HepG2 (cell line): ENCODE data around the gene EXOC3L4. TPM values are rescaled to one million over a fixed set of nuclear protein-coding genes. Genes with fewer than 3 reads are reported as not detected.

Experiments
- FLYWCH1 ChIP-seq: sonication (generic); formaldehyde crosslinking; IDR thresholded peaks from 2 replicates; pipeline ENCODE4 v1.8.1; 2023; ENCODE audit warnings: mild to moderate bottlenecking, missing genetic modification reagents
- GABPB1 ChIP-seq: IDR thresholded peaks from 2 replicates; pipeline ENCODE4 v1.6.1; 2016; ENCODE audit warnings: mild to moderate bottlenecking, missing genetic modification reagents, moderate library complexity, missing compliant biosample characterization
- MBD4 ChIP-seq: IDR thresholded peaks from 2 replicates; pipeline ENCODE4 v1.6.1; 2012; ENCODE audit warnings: low read length, inconsistent platforms, borderline replicate concordance
- NCOA1 ChIP-seq: sonication (generic); formaldehyde crosslinking; IDR thresholded peaks from 2 replicates; pipeline ENCODE4 v1.9.0; 2021; ENCODE audit warnings: missing genetic modification reagents
- REPIN1 ChIP-seq: sonication (generic); formaldehyde crosslinking; IDR thresholded peaks from 2 replicates; pipeline ENCODE4 v1.8.0; 2022; ENCODE audit warnings: missing genetic modification reagents, low read depth, mild to moderate bottlenecking, borderline replicate concordance
- SP1 ChIP-seq, 2 experiments: fragments of 450-650 bp in 1 of 2; sonication (generic) in 1 of 2; formaldehyde crosslinking in 1 of 2; IDR thresholded peaks; 2 replicates each; pipeline versions ENCODE4 v1.4.0 to v1.6.1; 2016 to 2020; ENCODE audit warnings: missing genetic modification reagents in 1 of 2
- U2AF1 ChIP-seq: fragments of 200-400 bp; formaldehyde crosslinking; optimal IDR thresholded peaks from 2 replicates; pipeline ENCODE3; 2017; ENCODE audit warnings: mild to moderate bottlenecking, low read depth, low read length
- YEATS2 ChIP-seq: sonication (generic); formaldehyde crosslinking; IDR thresholded peaks from 2 replicates; pipeline ENCODE4 v1.4.0; 2020; ENCODE audit warnings: missing genetic modification reagents, borderline replicate concordance
- ZNF20 ChIP-seq: sonication (generic); formaldehyde crosslinking; IDR thresholded peaks from 2 replicates; pipeline ENCODE4 v1.4.0; 2020; ENCODE audit warnings: mild to moderate bottlenecking, moderate library complexity, missing genetic modification reagents
- ZNF451 ChIP-seq: sonication (generic); formaldehyde crosslinking; IDR thresholded peaks from 2 replicates; pipeline ENCODE4 v1.5.0; 2020; ENCODE audit warnings: mild to moderate bottlenecking, missing genetic modification reagents
- ZNF605 ChIP-seq: sonication (generic); formaldehyde crosslinking; IDR thresholded peaks from 2 replicates; pipeline ENCODE4 v1.8.0; 2022; ENCODE audit warnings: mild to moderate bottlenecking, missing genetic modification reagents
- ZNF768 ChIP-seq: sonication (generic); formaldehyde crosslinking; IDR thresholded peaks from 2 replicates; pipeline ENCODE4 v1.4.0; 2020; ENCODE audit warnings: missing genetic modification reagents
- polyA plus RNA-seq, 8 experiments: library from polyadenylated mRNA; depleted of rRNA in 3 of 8; stranded (reverse) in 7 of 8; unstranded in 1 of 8; fragments of >200 nt; fragmentation: Illumina TruSeq in 4 of 8; extraction: Trizol in 4 of 8; gene quantifications; 2 replicates each; pipeline versions ENCODE4 v1.2.1 to v1.2.3, GENCODE V29; 2011 to 2016; ENCODE audit warnings: low read depth in 4 of 8, missing spikeins in 1 of 8, mixed read lengths in 1 of 8; ENCODE audit not compliant: insufficient read depth in 1 of 8
- total RNA-seq, 5 experiments: library from RNA; depleted of rRNA; stranded (reverse); fragments of >200 nt; fragmentation: Illumina TruSeq; extraction: Trizol; gene quantifications; 2 replicates each; pipeline ENCODE4 v1.2.3, GENCODE V29; 2016; ENCODE audit warnings: low read depth in 1 of 5
- TF ChIP-seq, protein P1 (sequence below), 2 experiments: IDR thresholded peaks; 2 replicates each; pipeline ENCODE4 v1.6.1; 2011 to 2012; ENCODE audit warnings: low read length in 2 of 2, borderline replicate concordance in 1 of 2, low read depth in 1 of 2, mild to moderate bottlenecking in 1 of 2, moderate library complexity in 1 of 2
- TF ChIP-seq, protein P2 (sequence below): sonication (generic); formaldehyde crosslinking; IDR thresholded peaks from 2 replicates; pipeline ENCODE4 v1.5.0; 2020; ENCODE audit warnings: missing genetic modification reagents
- TF ChIP-seq, protein P3 (sequence below): sonication (generic); formaldehyde crosslinking; conservative IDR thresholded peaks from 2 replicates; pipeline ENCODE4 v1.4.0; 2020; ENCODE audit warnings: mild to moderate bottlenecking, missing genetic modification reagents, moderate library complexity

EXOC3L4 gene
- total and polyA plus RNA-seq, 2 of the 13 experiments (the other 11 are each of a cell fraction or from before 2014, with no cell fraction given): 11.8 to 27.0 TPM

DNA sequence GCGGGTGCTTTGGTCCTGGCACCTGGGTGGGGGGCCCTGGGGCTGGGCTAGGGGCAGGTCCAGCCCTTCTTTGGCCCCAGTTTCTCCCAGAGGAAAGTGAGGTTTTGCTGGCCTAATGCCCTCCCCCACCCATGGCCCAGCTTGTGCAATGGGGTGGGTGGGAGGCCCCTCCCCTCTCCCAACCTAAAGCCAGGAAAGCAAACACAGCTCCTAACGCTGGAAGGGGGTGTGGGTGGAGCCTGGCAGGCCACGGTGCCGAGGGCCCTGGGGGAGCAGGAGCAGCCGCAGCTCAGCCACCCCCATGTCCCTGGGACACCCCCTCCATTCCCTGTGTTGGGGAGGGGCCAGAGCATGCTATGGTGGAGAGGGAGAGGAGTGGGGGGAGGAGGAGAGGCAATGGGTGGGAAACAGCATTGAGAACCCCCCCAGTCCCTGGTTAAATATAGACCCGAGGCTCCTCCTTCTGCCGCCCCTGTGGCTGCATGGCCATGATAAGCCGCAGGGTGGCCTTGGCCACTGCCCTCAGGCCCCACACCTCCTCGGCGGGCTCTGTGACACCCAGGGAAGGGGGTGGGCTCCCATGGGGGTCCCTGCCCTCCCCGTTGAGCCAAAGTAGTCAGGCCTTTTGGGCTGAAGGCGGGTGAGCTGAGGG, 4.7 kb downstream of the EXOC3L4 start (continued):
- TF ChIP-seq, protein P1, sequence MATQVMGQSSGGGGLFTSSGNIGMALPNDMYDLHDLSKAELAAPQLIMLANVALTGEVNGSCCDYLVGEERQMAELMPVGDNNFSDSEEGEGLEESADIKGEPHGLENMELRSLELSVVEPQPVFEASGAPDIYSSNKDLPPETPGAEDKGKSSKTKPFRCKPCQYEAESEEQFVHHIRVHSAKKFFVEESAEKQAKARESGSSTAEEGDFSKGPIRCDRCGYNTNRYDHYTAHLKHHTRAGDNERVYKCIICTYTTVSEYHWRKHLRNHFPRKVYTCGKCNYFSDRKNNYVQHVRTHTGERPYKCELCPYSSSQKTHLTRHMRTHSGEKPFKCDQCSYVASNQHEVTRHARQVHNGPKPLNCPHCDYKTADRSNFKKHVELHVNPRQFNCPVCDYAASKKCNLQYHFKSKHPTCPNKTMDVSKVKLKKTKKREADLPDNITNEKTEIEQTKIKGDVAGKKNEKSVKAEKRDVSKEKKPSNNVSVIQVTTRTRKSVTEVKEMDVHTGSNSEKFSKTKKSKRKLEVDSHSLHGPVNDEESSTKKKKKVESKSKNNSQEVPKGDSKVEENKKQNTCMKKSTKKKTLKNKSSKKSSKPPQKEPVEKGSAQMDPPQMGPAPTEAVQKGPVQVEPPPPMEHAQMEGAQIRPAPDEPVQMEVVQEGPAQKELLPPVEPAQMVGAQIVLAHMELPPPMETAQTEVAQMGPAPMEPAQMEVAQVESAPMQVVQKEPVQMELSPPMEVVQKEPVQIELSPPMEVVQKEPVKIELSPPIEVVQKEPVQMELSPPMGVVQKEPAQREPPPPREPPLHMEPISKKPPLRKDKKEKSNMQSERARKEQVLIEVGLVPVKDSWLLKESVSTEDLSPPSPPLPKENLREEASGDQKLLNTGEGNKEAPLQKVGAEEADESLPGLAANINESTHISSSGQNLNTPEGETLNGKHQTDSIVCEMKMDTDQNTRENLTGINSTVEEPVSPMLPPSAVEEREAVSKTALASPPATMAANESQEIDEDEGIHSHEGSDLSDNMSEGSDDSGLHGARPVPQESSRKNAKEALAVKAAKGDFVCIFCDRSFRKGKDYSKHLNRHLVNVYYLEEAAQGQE (IDR thresholded peaks at IDR 0.05; ENCODE audit: borderline replicate concordance in 1 of 2, low read depth in 1 of 2, low read length in 2 of 2): no peak
- 0 out of 2 replicates have a peak, but pooled peaks have one; percentile 10 for TF ChIP-seq ZNF768 (CRISPR knock-in tag)
- no peak; the same call in 1 of the 2 replicates for TF ChIP-seq YEATS2 (CRISPR knock-in tag)
- TF ChIP-seq ZNF605 (CRISPR knock-in tag): peak; percentile 77; the same call in 1 of the 2 replicates
- no peak for TF ChIP-seq ZNF20 (CRISPR knock-in tag)
- no peak for TF ChIP-seq SP1 (IDR thresholded peaks at IDR 0.05)
- TF ChIP-seq SP1 (CRISPR knock-in tag; IDR thresholded peaks at IDR 0.05): peak; percentile 88
- TF ChIP-seq MBD4: no peak
- TF ChIP-seq GABPB1 (CRISPR knock-in tag): peak; percentile 75
- TF ChIP-seq, protein P2, sequence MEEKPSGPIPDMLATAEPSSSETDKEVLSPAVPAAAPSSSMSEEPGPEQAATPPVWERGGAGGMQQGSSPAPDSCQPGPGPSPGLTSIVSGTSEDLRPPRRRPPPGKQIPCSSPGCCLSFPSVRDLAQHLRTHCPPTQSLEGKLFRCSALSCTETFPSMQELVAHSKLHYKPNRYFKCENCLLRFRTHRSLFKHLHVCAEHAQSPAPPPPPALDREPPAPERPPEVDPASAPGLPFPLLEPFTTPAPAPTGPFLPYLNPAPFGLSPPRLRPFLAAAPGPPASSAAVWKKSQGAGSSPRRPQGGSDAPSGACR (CRISPR knock-in tag): peak; percentile 73; the same call in 1 of the 2 replicates
- TF ChIP-seq REPIN1 (CRISPR knock-in tag): peak; percentile 86; the same call in 1 of the 2 replicates
- no peak for TF ChIP-seq U2AF1
- peak; percentile 51 for TF ChIP-seq ZNF451 (CRISPR knock-in tag)
- TF ChIP-seq, protein P3, sequence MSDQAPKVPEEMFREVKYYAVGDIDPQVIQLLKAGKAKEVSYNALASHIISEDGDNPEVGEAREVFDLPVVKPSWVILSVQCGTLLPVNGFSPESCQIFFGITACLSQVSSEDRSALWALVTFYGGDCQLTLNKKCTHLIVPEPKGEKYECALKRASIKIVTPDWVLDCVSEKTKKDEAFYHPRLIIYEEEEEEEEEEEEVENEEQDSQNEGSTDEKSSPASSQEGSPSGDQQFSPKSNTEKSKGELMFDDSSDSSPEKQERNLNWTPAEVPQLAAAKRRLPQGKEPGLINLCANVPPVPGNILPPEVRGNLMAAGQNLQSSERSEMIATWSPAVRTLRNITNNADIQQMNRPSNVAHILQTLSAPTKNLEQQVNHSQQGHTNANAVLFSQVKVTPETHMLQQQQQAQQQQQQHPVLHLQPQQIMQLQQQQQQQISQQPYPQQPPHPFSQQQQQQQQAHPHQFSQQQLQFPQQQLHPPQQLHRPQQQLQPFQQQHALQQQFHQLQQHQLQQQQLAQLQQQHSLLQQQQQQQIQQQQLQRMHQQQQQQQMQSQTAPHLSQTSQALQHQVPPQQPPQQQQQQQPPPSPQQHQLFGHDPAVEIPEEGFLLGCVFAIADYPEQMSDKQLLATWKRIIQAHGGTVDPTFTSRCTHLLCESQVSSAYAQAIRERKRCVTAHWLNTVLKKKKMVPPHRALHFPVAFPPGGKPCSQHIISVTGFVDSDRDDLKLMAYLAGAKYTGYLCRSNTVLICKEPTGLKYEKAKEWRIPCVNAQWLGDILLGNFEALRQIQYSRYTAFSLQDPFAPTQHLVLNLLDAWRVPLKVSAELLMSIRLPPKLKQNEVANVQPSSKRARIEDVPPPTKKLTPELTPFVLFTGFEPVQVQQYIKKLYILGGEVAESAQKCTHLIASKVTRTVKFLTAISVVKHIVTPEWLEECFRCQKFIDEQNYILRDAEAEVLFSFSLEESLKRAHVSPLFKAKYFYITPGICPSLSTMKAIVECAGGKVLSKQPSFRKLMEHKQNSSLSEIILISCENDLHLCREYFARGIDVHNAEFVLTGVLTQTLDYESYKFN (CRISPR knock-in tag): peak; percentile 95
- no peak for TF ChIP-seq FLYWCH1 (CRISPR knock-in tag)
- TF ChIP-seq NCOA1: peak; percentile 32; the same call in 1 of the 2 replicates
